SKM-1 (cell line): ENCODE data around the gene TBX21.
"Not testable (repeated sequence)": the region's sequence is repeated elsewhere in the genome, so short reads cannot be mapped to it uniquely, and the experiment has no call there.

Source experiments
- DNase-seq: peaks from one replicate; lab custom pipeline; 2025; ENCODE audit not compliant: unreplicated experiment; lab: John Stamatoyannopoulos, UW

Gene TBX21

DNA sequence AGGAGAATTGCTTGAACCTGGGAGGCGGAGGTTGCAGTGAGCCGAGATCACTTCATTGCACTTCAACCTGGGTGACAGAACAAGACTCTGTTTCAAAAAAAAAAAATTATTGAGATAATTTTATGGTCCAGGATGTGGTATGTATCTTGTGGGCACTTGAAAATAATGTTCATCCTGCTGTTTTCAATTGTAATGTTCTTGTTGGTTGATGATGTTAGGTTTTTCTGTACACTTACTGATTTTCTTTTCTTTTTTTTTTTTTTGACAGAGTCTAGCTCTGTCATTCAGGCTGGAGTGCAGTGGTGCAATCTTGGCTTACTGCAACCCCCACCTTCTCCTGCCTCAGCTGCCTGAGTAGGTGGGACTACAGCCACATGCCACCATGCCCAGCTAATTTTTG is 29.7 kb downstream of the TBX21 start:
- no peak for DNase-seq

DNA sequence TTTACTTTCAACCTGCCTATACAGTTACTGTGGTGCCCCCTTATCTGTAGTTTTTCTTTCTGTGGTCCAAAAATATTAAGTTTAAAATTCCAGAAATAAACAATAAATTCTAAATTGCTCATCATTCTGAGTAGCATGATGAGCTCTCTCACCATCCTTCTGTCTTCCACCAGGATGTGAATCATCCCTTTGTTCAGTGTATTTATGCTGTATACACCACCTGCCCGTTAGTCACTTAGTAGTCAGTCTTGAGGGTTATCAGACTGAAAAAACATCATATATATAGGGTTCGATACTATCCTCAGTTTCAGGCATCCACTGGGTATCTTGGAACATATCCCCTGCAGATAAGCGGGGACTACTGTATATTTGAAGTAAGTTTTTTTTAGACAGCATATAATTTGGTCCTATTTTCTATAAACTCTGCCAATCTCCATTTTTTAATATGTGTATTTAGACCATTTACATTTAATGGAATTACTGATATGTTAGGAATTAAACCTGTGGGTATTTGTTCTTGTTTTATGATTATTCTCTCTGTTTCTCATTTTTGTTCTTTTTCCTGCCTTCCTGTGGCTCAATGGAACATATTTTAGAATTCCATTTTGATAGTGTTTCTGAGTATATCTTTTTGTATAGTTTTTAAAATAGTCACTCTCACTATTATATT is 31.0 kb downstream of the TBX21 start:
- no peak for DNase-seq

DNA sequence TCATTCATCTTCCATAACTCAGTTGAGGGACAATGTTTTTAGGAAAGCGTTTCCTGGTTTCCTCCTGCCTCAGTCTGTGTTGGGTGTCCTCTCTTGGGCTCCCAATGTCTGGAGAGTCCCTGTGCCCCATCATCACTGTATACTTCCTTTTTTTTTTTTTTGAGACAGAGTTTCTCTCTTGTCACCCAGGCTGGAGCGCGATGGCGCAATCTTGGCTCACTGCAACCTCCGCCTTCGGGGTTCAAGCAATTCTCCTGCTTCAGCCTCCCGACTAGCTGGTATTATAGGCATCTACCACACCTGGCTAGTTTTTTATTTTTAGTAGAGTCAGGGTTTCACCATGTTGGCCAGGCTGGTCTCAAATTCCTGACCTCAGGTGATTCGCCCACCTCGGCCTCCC is 40.6 kb downstream of the TBX21 start:
- DNase-seq, result not testable (repeated sequence)

DNA sequence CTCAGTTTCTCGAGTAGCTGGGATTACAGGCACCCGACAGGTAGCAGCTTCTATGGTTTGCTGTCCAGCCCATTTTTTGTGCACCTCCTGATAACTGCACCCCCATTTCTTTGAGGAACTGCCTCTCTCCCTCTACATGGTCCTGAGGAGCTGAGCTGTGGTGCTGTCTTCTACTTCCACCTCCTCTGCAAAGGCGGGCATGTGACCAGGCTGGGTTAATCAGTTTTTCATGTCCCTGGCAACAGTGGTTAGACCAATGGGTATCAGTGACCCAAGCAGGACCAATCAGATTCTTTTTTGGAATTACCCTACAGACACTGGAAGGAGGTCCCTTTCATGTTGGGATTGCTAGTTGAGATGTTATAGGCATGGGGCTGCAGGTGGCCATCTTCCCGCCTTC is 41.3 kb downstream of the TBX21 start:
- no peak for DNase-seq

DNA sequence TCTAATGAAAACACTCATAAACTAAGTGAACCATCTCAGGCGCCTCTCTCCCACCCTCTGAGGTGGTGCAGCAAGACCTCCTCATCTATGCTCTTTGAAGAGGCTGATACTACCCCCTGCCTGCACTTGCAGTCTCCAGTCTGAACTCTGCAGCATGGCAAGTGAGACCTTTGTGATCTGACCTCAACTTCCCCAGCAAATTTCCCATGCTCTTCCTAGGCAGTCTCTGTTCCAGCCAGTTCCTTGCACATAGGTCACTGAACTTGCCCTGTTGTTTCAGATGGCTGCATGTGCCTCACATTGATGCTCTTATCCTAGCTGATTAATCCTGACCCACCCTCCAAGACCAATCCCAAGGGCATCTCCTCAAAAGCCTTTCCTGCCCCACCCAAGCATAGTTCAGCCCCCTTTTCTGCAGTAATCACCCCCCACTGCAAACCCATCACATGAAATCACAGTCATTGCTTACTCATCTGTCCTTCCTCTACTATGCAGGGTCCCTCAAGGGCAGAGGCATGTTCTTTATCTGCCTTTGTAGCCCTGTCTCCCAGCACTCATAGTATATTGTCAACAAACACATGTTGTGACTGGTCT is 42.0 kb downstream of the TBX21 start:
- no peak for DNase-seq

DNA sequence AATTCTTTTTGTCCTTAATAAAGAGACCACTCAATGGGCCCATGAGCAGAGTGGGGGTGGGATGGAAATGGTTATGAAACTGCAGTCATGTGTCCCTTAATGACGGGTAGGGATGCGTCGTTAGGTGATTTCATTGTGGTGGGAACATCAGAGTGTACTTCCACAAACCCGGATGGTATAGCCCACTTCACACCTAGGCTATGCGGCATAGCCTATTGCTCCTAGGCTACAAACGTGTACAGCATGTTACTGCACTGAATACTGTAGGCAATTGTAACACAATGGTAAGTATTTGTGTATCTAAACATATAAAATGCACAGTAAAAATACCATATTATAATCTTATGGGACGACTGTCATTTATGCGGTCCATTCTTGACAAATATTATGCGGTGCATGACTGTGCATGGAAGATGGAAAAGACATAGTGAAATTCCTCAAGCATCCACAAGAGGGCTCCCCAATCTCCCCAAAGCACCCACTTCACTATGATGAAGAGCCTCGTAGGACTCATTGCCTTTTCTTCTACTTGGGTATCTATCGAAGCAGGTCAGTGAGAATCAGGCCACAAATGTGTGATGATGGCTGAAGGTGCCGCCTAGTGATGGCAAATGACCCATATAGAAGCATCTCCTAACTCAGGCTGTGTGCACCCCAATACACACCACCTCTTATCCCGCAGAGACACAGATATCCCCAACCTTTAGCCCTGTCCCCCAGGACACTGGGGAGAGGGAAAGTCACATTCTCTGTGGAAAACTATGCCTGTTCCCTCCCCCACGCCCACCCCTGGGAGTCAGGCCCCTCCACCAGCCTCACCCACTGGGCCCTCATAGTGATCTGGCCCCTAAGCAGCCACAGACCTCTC is 43.5 kb downstream of the TBX21 start:
- peak; percentile 10 for DNase-seq

DNA sequence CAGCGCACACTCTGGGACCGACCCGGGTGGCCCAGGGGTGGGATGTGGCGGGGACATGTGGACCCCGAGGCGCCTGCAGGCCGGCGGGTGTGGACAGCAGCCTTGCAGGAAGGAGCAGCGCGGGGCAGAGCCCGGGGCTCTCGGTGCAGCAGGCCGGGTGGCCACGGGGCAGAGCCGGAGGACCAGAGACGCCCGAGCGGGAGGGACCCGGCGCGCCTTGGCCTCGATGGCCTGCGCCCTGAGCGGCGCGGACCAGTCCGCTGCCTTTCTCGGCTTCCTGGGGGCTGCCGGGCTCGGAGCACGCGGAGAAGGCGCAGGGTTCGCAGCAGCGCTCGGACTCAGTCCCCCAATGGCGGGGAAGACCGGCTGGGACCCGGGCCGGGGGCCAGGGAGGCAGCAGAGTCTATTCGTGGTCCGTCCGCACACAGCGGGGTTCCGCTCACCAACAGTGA is 45.2 kb downstream of the TBX21 start:
- no peak for DNase-seq

DNA sequence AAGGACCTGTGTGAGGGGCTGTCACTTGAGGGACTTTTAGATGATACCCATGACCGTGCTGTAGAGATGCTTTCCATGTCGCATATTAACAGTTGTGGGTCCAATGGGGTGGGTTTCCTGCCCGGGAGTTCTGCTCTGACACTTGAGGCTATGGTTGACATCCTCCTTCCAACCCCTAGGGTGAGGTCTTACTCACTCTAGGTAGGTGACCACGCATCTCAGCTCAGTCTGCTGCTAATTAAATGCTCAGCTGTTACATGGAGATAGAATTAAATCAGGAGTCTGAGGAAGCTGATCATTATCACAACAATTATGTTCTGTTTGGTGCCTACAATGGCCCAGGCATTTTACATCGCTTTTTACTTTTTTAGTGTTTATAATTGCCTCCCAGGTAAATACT is 48.4 kb downstream of the TBX21 start:
- DNase-seq, result no peak

DNA sequence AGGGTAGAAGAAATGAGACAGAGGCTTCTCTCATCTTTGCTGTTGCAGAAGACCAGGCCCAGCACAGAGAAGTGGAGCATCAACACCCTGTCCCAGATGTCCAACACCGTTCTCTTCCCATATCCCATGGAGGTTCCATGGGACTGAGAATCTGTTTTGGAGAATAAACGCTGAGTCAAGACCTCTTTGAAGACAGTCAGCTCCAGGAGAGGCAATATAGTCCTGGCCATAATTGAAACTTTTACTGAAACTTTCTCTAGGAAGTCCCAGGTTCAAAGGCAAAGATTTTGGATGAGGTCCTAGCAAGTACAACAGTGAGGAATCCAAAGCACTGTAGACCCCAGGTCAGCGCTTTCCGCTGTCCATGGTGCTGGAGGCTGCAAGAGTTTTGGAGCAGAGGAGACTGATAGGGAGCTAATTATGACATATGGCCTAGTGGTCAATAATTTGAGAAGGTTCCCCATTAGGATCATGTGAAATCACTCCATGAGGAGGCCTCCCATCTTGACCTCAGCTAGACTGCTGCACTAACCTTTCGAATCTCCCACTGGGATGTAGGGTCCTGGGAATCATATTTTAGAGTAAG is 52.6 kb downstream of the TBX21 start:
- no peak for DNase-seq

DNA sequence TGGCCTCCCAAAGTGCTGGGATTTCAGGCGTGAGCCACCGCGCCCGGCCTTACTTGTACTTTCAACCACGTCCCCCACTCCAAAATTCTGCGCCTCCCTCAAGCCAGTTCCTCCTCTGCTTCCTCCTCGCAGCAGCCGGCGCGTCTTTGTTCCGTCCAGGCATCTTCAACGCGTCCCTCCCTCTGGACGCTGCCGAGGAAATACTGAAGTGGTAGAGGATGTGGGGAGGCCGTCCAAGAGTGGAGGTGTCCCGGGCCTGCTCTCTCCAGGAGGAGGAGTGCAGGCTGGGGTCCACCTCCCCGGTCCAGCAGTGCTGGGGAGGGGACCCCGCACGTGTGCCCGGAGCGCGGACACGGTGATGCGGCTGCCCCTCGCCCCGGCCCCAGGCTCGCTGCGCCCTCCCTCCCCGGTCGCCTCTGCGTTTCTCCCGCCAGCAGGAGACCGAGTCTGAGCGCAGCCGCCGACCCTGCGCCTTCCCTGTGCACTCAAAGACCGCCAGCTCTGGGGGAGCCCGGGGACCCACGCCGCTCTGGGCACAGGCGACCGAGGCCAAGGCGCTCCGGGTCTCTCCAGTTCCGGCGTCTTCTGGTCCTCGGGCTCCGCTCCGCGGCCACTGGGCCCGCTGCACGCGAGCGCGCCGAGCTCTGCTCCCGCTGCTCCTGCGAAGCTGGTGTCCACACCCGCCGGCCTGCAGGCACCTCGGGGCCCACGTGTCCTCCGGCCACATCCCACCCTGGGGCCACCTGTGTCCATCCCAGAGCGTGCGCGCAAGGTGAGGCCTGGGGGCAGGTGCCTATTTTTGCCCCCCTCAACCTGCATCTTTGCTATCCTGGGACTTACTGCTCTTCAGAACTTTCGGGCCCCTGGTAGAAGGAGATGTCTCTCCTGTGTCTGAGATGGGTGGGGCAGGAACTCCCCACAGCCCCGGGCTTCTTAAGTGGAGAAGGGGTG is 56.9 kb downstream of the TBX21 start:
- DNase-seq, result no peak

DNA sequence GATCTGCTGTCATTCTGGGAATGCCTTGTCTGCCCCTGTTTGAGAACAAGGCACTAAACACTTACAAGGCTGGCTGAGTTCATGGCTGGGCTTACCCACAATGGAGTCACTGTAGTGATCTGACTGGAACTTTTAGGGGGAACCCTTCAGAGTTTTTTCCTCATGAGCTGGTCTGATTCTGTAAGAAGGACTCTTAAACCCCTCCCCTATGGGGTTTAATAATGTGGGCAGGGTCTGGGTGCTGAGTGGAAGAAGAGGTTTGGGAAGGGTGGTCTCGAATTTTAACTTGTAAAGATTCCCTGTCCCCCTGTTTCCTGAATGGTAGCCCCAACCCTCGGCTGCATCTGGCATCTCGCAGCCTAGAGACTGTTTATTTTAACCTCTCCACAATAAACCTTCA is 58.0 kb downstream of the TBX21 start:
- no peak for DNase-seq

DNA sequence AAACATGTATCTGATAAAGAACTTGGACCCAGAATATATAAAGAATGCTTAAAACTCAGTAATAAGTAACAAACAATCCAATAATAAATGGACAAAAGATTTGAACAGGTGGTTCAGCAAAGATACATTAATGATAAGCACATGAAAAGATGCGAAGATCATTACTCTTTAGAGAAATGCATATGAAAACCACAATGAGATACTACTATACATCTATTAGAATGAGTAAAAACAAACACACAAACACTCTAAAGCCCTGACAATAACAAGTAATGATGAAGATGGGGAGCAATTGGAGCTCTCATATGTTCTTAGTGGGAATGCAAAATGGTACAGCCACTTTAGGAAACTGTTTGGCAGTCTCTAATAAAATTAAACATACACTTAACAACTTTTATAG is 59.4 kb downstream of the TBX21 start:
- DNase-seq, result no peak

GRCh38 chr17:47792979-47793378 is 59.9 kb downstream of the TBX21 start:
- no peak for DNase-seq
